ENCODE data around the gene ZNF718.

Gene ZNF718

DNA sequence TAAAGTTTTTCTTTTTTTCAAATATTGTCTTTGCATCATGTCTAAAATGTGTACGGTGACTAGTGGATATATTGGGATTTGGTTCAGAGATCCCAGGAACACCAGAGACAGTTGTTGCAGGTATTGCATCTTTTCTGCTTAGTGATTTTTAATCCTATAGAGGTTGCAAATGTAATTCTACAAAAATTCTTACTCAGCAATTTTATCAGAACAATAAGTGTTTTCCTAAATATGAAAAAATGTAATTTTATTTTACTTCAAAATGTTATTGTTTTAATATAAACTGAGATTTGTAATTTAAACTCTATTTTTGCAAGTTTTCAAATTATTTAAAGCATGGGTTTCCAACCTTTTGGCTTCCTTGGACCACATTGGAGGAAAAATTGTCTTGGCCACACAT, 8.2 kb downstream of the ZNF718 start:
- TF ChIP-seq GATA3 (IDR thresholded peaks at IDR 0.05; ENCODE audit: low read depth, low read length) (no peak), GATA2 (IDR thresholded peaks at IDR 0.05; ENCODE audit: low read depth, low read length) (no peak)

- TF ChIP-seq GATA2 (IDR thresholded peaks at IDR 0.05; ENCODE audit: low read depth, low read length) (no peak), GATA3 (IDR thresholded peaks at IDR 0.05; ENCODE audit: low read depth, low read length) (no peak)
These were observed 14.6 kb downstream of the ZNF718 start for GRCh38 chr4:138935-139334.

DNA sequence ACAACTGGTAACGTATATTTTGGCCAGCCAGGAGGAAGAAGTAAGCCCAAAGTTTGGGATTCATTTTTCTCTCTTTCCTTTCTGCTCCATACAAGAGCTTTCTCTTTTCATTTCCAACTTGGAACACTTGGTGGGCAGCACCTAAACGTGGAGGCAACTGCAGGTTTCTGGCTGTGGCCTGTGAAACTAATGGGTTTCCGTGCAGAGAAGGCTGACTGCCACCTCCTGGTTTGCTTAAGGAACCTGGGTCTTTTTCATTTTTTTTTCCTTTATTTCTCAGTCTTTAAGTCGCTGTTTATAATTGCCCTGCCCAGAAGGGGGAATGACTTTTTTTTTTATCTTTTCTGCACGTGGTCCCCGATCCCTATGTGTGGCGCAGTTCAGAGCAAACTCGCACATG, 15.4 kb downstream of the ZNF718 start:
- TF ChIP-seq GATA3 (IDR thresholded peaks at IDR 0.05; ENCODE audit: low read depth, low read length) (no peak), GATA2 (IDR thresholded peaks at IDR 0.05; ENCODE audit: low read depth, low read length) (no peak)

GRCh38 chr4:146621-147020, 22.3 kb downstream of the ZNF718 start:
- TF ChIP-seq GATA3 (IDR thresholded peaks at IDR 0.05; ENCODE audit: low read depth, low read length) (no peak), GATA2 (IDR thresholded peaks at IDR 0.05; ENCODE audit: low read depth, low read length) (no peak)

DNA sequence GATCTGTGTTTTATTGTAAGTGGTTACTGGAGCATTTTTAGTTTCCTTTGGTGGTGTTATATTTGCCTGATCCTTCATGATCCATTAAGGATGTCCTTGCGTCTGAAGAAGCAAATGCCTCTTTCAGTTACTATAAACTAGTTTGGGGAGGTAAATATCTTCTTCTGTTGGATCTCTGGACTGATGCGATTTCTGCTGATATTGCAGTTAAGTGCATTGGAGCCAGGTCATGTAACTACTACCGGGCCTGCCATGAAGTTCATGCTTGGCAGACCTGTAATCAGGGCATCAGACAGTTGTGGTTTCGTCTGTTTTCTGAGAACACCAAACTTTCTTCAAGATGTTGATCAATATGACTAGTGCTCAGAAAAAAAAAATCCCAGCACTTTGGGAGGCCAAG, 22.9 kb downstream of the ZNF718 start:
- TF ChIP-seq GATA3 (IDR thresholded peaks at IDR 0.05; ENCODE audit: low read depth, low read length), result no peak
- no peak for TF ChIP-seq GATA2 (IDR thresholded peaks at IDR 0.05; ENCODE audit: low read depth, low read length)

- TF ChIP-seq GATA3 (IDR thresholded peaks at IDR 0.05; ENCODE audit: low read depth, low read length) (no peak), GATA2 (IDR thresholded peaks at IDR 0.05; ENCODE audit: low read depth, low read length) (no peak)
These were observed 37.4 kb downstream of the ZNF718 start for GRCh38 chr4:161496-162284.

DNA sequence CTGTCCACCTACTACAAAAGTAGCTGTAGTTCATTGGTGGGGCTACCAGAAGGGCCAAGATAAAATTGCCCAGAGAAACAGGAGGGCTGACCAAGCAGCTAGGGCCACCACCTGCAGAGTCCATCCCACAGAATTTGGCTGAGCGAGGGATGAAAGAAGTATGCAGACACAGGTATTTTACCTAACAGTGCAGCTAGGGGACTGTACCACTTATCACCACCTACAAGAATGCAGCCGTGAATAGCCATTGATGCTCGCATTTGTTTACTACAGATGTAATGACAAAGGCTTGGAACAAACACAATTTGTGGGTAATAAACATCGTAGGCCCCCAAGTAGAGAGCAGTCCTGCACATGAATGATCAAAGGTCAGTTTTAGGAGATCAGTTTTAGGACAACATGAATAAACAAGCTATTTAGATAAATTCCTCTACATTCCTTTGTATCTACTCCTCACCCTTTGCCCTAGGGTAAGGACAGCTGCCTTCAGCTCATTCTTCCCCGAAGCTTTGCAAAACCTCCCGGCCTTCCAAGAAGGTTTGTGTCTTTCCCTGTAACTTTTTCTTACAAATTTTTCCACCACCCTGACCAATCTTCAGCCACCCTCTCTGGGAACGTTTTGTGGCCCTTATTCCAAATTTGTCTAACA, 49.5 kb downstream of the ZNF718 start:
- TF ChIP-seq GATA2 (IDR thresholded peaks at IDR 0.05; ENCODE audit: low read depth, low read length) (no peak), GATA3 (IDR thresholded peaks at IDR 0.05; ENCODE audit: low read depth, low read length) (no peak)

DNA sequence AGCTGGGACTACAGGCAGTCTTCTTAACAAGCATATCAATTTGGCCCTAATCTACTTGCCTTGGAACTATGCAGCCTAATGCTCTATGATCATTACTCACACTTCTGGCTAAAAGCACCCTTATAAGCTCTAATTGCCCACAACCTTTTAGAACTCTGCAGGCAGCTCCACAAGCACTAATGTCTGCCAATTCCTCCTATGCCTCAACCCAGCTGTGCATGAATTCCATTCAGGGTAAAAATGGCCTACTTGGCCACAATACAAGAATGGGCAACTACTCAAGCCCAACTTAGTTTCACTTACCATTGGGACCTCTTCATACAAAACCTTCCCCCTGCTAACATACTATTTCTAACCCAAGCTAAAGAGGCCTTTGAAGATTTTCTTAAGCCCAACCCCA, 51.7 kb downstream of the ZNF718 start:
- TF ChIP-seq GATA2 (IDR thresholded peaks at IDR 0.05; ENCODE audit: low read depth, low read length), result no peak
- no peak for TF ChIP-seq GATA3 (IDR thresholded peaks at IDR 0.05; ENCODE audit: low read depth, low read length)

DNA sequence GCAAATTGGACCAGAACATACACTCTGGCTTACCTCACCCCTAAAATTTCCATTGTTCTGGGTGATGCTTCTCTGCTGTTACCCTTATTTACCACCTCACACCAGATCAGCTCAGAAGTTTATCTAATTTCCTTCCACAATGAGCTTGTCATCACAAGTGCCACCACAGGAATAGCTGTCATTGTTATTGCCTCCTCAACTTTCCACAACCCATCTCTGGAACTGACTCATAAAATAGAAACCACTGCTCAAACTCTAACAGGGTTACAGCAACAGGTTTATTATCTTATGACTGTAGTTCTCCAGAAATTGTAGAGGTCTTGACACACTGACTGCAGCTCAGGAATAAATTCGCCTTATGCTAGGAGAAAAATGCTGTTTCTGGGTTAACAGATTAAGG, 52.7 kb downstream of the ZNF718 start:
- no peak for TF ChIP-seq GATA2 (IDR thresholded peaks at IDR 0.05; ENCODE audit: low read depth, low read length)
- no peak for TF ChIP-seq GATA3 (IDR thresholded peaks at IDR 0.05; ENCODE audit: low read depth, low read length)

- TF ChIP-seq GATA2 (IDR thresholded peaks at IDR 0.05; ENCODE audit: low read depth, low read length), result no peak
- TF ChIP-seq GATA3 (IDR thresholded peaks at IDR 0.05; ENCODE audit: low read depth, low read length), result no peak
These were observed 63.8 kb downstream of the ZNF718 start for GRCh38 chr4:188091-188490.

DNA sequence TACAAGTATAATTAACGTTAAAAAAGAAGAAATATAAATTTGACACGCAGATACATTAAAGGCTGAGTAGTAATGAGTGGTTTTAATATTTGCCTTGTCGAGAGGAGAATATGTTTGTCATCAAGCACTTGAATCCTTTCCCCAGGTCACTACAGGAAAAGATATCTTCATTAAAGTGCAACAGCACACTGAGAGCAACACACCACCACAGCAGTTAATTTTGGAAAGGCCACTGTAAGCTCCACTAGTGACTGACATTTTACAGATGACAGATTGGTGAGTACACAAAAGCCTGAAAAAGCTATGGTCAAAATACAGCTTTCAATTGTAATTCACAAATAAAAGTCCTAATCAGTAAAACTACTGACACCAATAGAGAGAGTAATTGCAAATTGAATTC, 76.6 kb downstream of the ZNF718 start:
- TF ChIP-seq GATA3 (IDR thresholded peaks at IDR 0.05; ENCODE audit: low read depth, low read length), result no peak
- TF ChIP-seq GATA2 (IDR thresholded peaks at IDR 0.05; ENCODE audit: low read depth, low read length), result no peak

DNA sequence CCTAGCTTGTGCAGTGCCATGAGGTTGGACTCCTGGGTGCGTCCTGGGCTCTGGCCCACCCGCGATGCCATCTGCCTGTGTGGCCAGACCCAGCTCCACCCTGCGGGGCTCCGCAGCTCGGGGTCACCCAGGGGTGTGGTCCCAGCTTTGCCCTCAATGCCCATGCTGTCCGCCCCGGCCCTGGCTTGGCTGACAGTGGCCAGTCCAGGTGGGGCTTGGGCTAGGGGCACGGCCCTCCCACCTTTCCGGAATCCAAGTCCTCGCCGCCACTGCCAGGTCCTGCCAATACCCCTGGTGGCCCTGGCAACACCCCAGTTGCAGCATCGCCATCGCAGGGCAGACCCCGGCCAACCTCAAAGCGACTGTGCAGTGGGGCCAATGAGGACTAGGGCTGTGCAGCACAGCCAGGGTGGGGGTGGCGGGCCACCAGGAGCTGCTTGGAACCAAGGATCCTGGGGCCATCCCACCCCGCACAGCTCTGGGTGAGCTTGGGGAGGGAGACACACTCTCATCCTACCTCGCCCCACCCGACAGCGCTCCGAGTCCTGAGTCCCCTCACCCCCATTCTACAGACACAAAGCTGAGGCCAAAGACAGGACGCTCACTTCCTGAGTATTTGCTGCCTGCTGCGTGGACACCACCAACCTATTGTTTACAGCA, 80.9 kb downstream of the ZNF718 start:
- TF ChIP-seq GATA3 (IDR thresholded peaks at IDR 0.05; ENCODE audit: low read depth, low read length) (no peak), GATA2 (IDR thresholded peaks at IDR 0.05; ENCODE audit: low read depth, low read length) (no peak)

- TF ChIP-seq GATA3 (IDR thresholded peaks at IDR 0.05; ENCODE audit: low read depth, low read length), result no peak
These were observed 81.8 kb downstream of the ZNF718 start for GRCh38 chr4:206054-206453.

DNA sequence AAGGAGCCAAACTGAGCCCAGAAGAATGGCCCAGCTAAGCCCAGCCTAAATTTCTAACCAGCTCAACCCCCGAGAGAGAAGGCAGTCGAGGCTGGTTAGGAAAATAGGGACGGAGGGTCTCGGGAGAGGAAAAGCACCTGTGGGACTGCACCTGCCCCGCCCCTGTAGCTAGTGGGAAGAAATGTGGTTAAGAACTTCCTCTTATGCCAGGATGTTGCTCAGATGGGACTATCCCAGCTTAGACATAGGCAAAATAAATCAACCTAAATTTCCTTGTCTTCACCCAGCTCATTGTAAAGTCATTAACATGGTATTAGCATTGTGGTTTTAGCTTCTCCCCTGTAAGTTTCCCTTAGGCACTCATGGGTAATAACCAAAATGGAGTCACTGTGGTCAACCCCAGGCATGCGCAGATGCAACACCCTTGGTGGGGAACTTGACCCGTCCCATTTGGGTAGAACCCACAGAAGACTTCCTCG, 86.8 kb downstream of the ZNF718 start:
- TF ChIP-seq GATA2 (IDR thresholded peaks at IDR 0.05; ENCODE audit: low read depth, low read length) (no peak), GATA3 (IDR thresholded peaks at IDR 0.05; ENCODE audit: low read depth, low read length) (no peak)
